ENCODE data around the gene ENO3. TPM values are rescaled to one million over a fixed set of nuclear protein-coding genes. Genes with fewer than 3 reads are reported as not detected.

Gene ENO3
- total RNA-seq, 5 donors from 2014 or later (not counting 1 experiment from before 2014, with no cell fraction given) = 31.0 to 38.4 (median 36.3) TPM

DNA sequence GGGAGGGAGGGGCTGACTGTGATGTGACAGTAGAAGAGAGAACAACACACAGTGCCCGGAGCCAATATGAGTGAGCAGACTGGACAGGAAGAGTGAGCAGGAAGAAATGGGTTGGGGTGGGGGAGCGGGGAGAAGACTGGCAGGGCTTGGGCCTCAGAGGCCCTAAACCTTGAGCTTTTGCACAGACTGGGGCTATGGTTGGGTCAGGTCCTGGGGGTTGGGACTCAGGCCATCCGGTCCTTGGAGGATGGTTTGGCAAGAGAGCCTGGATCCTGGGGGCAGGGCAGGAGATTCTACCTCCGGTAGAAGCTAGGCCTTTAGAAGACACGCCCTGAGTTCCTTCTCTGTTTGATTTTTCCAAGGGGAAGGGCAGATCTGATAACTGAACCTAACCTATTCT, 35.5 kb downstream of the ENO3 start:
- H3K4me3 ChIP-seq (ENCODE audit: control insufficient read depth in 1 of 2, extremely low read depth in 1 of 2, low read length in 1 of 2) = peak overlapping the region; percentile 70 to 89
- H3K4me1 ChIP-seq (ENCODE audit: control insufficient read depth in 1 of 2, extremely low read depth in 1 of 2, insufficient read depth in 2 of 2, low read length in 2 of 2) = peaks cover 9 to 34% of the 10 kb centered on the region in 2 experiments
- Mint-ChIP-seq H3K4me1 (peaks cover 37 to 47% (median 40%) of the 10 kb centered on the region in 3 donors), H3K36me3 (peaks cover 13% of the 10 kb centered on the region), H3K27ac (peak overlapping the region; percentile 88 to 96), H3K27me3 (no peaks in the 10 kb centered on the region), H3K9me3 (no peaks in the 10 kb centered on the region), H3K4me3 (peak overlapping the region; percentile 88 to 92 (median 91))
- no peak for ATAC-seq (replicated peaks in 1 of 4)
- H3K27me3 ChIP-seq (replicated peaks in 1 of 2; ENCODE audit: control insufficient read depth in 2 of 2, extremely low read depth in 1 of 2, insufficient read depth in 2 of 2, low read length in 1 of 2) = no peaks in the 10 kb centered on the region
- CTCF ChIA-PET = interaction anchor here (0.5 to 1.6 kb wide), 5 partner anchors 11 to 75 kb away, joined by 3 to 7 read pairs (median 4); partner anchors contain the start of genes INCA1 (in 1 of the 2), KIF1C (in 1 of the 2), RNF167 (in 1 of the 2) and SLC25A11 (in 1 of the 2)
- no peak for DNase-seq
- 63% methylated on average over 2 of the region's 5 CpGs for WGBS (ENCODE audit: insufficient coverage)
- POLR2A ChIA-PET = interaction anchor here in 1 of 2 donors (2.0 kb wide), 1 partner anchor 19 kb away, joined by 7 read pairs; the partner anchor contains the start of gene SPAG7
- peaks cover 0 to 18% of the 10 kb centered on the region in 2 donors for H3K36me3 ChIP-seq (ENCODE audit: control insufficient read depth in 2 of 2, extremely low read depth in 1 of 2, insufficient read depth in 1 of 2, low read length in 1 of 2)
- H3K9me3 ChIP-seq = no peaks in the 10 kb centered on the region
- peak overlapping the region; percentile 90 for H3K27ac ChIP-seq (ENCODE audit: low read length)

DNA sequence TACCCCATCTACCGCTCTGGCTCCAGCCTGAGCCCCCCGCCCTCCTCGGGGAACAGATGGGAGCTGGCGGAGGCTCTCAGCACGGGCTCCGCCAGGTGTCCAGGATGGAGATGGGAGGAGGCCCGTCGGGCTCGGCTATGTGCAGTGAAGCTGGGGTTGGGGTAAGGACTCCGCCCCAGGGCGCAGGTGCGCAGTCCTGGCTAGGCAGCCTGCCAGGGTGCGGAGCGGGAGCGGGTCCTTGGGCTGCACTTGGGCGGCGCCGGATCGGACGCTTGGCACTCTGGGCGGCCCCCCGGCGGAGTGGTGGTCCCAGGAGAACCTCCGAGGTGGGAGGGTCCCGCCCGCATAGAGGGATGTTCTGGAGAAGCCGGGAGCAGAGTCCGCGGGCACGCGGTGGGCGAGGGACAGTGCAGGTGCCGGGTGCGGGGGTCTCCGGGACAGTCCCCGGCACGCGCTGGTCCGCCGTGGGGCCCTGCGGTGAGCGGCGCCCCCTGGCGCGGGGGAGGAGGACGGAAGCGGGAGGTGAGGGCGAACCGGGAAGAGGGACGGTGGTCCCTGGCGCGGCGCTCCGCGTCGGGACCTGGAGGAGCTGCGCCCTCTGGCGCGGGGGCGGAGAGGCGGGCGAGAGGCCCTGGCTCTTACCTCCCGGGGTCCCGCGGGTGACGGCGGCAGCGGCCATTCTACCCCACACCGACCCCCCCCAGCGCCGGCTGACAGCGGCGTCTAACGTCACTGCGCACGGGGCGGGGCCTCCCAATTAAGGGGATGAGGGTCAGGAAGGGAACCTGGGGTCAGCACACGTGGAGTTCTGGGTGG, 36.2 kb downstream of the ENO3 start, which contains the start of gene CAMTA2:
TSS of gene CAMTA2 (minus strand) at position 725 of the 816 bp plus-strand sequence. CDS start 1,453 bp downstream, outside the sequence.
- POLR2A ChIA-PET = interaction anchor here in 1 of 2 donors (2.0 kb wide), 1 partner anchor 20 kb away, joined by 7 read pairs; the partner anchor contains the start of gene SPAG7
- under 1% methylated on average over 63 of the region's 78 CpGs for WGBS (ENCODE audit: insufficient coverage)

GRCh38 chr17:4987767-4988567, 37.0 kb downstream of the ENO3 start:
- CTCF ChIA-PET = interaction anchor here (0.6 to 1.6 kb wide), 3 partner anchors 21 to 48 kb away, joined by 6 to 7 read pairs (median 7); partner anchors contain the start of genes RNF167 (in 1 of the 2), SLC25A11 (in 1 of the 2) and SPAG7 (in 1 of the 2)
- Mint-ChIP-seq H3K9me3 (no peaks in the 10 kb centered on the region), H3K27me3 (no peaks in the 10 kb centered on the region), H3K27ac (peak overlapping the region; percentile 89 to 96), H3K36me3 (peaks cover 4% of the 10 kb centered on the region), H3K4me3 (peak overlapping the region; percentile 88 to 92 (median 91)), H3K4me1 (peaks cover 37 to 42% (median 40%) of the 10 kb centered on the region in 3 donors)
- 2% methylated on average over 24 of the region's 30 CpGs for WGBS (ENCODE audit: insufficient coverage)
- DNase-seq (no peak), ATAC-seq (replicated peaks in 1 of 4) (peak in 3 of 4 experiments; percentile 12 to 17 (median 17))
- Histone ChIP-seq H3K4me3 (ENCODE audit: control insufficient read depth in 1 of 2, extremely low read depth in 1 of 2, low read length in 1 of 2) (peak overlapping the region; percentile 70 to 89), H3K4me1 (ENCODE audit: control insufficient read depth in 1 of 2, extremely low read depth in 1 of 2, insufficient read depth in 2 of 2, low read length in 2 of 2) (peaks cover 9 to 33% of the 10 kb centered on the region in 2 experiments), H3K9me3 (no peaks in the 10 kb centered on the region), H3K27ac (ENCODE audit: low read length) (peak overlapping the region; percentile 90), H3K27me3 (replicated peaks in 1 of 2; ENCODE audit: control insufficient read depth in 2 of 2, extremely low read depth in 1 of 2, insufficient read depth in 2 of 2, low read length in 1 of 2) (no peaks in the 10 kb centered on the region), H3K36me3 (ENCODE audit: control insufficient read depth in 2 of 2, extremely low read depth in 1 of 2, insufficient read depth in 1 of 2, low read length in 1 of 2) (peaks cover 0 to 5% of the 10 kb centered on the region in 2 donors)
- POLR2A ChIA-PET = interaction anchor here in 1 of 2 donors (2.0 kb wide), 1 partner anchor 21 kb away, joined by 7 read pairs; the partner anchor contains the start of gene SPAG7

More for the DNA sequence above, 36.2 kb downstream of the ENO3 start, which contains the start of gene CAMTA2:
- Histone ChIP-seq H3K27ac (ENCODE audit: low read length) (peak within 1 kb of the TSS; percentile 90), H3K36me3 (ENCODE audit: control insufficient read depth in 2 of 2, extremely low read depth in 1 of 2, insufficient read depth in 1 of 2, low read length in 1 of 2) (peaks cover 0 to 13% of the 10 kb centered on the region in 2 donors), H3K27me3 (replicated peaks in 1 of 2; ENCODE audit: control insufficient read depth in 2 of 2, extremely low read depth in 1 of 2, insufficient read depth in 2 of 2, low read length in 1 of 2) (no peaks in the 10 kb centered on the region), H3K4me1 (ENCODE audit: control insufficient read depth in 1 of 2, extremely low read depth in 1 of 2, insufficient read depth in 2 of 2, low read length in 2 of 2) (peaks cover 9 to 33% of the 10 kb centered on the region in 2 experiments), H3K9me3 (no peaks in the 10 kb centered on the region), H3K4me3 (ENCODE audit: control insufficient read depth in 1 of 2, extremely low read depth in 1 of 2, low read length in 1 of 2) (peak within 1 kb of the TSS; percentile 70 to 89)
- Mint-ChIP-seq H3K4me3 (peak within 1 kb of the TSS; percentile 88 to 92 (median 91)), H3K9me3 (no peaks in the 10 kb centered on the region), H3K27me3 (no peaks in the 10 kb centered on the region), H3K36me3 (peaks cover 11% of the 10 kb centered on the region), H3K27ac (peak within 1 kb of the TSS; percentile 89 to 96), H3K4me1 (peaks cover 37 to 44% (median 40%) of the 10 kb centered on the region in 3 donors)
- CTCF ChIA-PET = interaction anchor here in 1 of 2 donors (0.8 to 1.6 kb wide), 4 partner anchors 10 to 74 kb away, joined by 3 to 7 read pairs (median 6); partner anchors contain the start of genes INCA1, KIF1C, RNF167 and SLC25A11
- DNase-seq (peak; percentile 69 to 91 (median 81)), ATAC-seq (replicated peaks in 1 of 4) (peak; percentile 91 to 93 (median 93))

- Histone ChIP-seq H3K27ac (ENCODE audit: low read length) (no peak overlapping the region), H3K36me3 (ENCODE audit: control insufficient read depth in 2 of 2, extremely low read depth in 1 of 2, insufficient read depth in 1 of 2, low read length in 1 of 2) (no peaks in the 10 kb centered on the region), H3K4me3 (ENCODE audit: control insufficient read depth in 1 of 2, extremely low read depth in 1 of 2, low read length in 1 of 2) (no peak overlapping the region), H3K9me3 (no peaks in the 10 kb centered on the region), H3K27me3 (replicated peaks in 1 of 2; ENCODE audit: control insufficient read depth in 2 of 2, extremely low read depth in 1 of 2, insufficient read depth in 2 of 2, low read length in 1 of 2) (peaks cover 0 to 2% of the 10 kb centered on the region in 2 experiments), H3K4me1 (ENCODE audit: control insufficient read depth in 1 of 2, extremely low read depth in 1 of 2, insufficient read depth in 2 of 2, low read length in 2 of 2) (peaks cover 9 to 25% of the 10 kb centered on the region in 2 experiments)
- ATAC-seq (replicated peaks in 1 of 4) (no peak), DNase-seq (no peak)
- no CpG with 5 or more reads among the region's 6 CpGs for WGBS (ENCODE audit: insufficient coverage)
- ChIA-PET POLR2A (no interaction called here), CTCF (no interaction called here)
- peaks cover 22 to 28% (median 23%) of the 10 kb centered on the region in 3 donors for H3K4me1 Mint-ChIP-seq
- no peak overlapping the region for H3K27ac Mint-ChIP-seq
- H3K4me3 Mint-ChIP-seq = no peak overlapping the region
- H3K27me3 Mint-ChIP-seq = no peaks in the 10 kb centered on the region
- H3K9me3 Mint-ChIP-seq = no peaks in the 10 kb centered on the region
- H3K36me3 Mint-ChIP-seq = no peaks in the 10 kb centered on the region
Measured at GRCh38 chr17:4994081-4994595, 43.2 kb downstream of the ENO3 start.

GRCh38 chr17:4997302-4998026, 46.5 kb downstream of the ENO3 start, which contains the start of the genes INCA1 and KIF1C:
Gene INCA1, minus strand, starts transcription at chr17:4997522. Its CDS starts 3,085 bp downstream, at chr17:4994437.
Gene KIF1C, plus strand, starts transcription at chr17:4997950. Its CDS starts 2,297 bp downstream, at chr17:5000247.
- Histone ChIP-seq H3K4me1 (ENCODE audit: control insufficient read depth in 1 of 2, extremely low read depth in 1 of 2, insufficient read depth in 2 of 2, low read length in 2 of 2) (peaks cover 11 to 26% of the 10 kb centered on the region in 2 experiments), H3K27me3 (replicated peaks in 1 of 2; ENCODE audit: control insufficient read depth in 2 of 2, extremely low read depth in 1 of 2, insufficient read depth in 2 of 2, low read length in 1 of 2) (peaks cover 0 to 2% of the 10 kb centered on the region in 2 experiments), H3K36me3 (ENCODE audit: control insufficient read depth in 2 of 2, extremely low read depth in 1 of 2, insufficient read depth in 1 of 2, low read length in 1 of 2) (peaks cover 2 to 5% of the 10 kb centered on the region in 2 donors), H3K27ac (ENCODE audit: low read length) (peak within 1 kb of the TSS; percentile 44), H3K9me3 (no peaks in the 10 kb centered on the region), H3K4me3 (ENCODE audit: control insufficient read depth in 1 of 2, extremely low read depth in 1 of 2, low read length in 1 of 2) (peak within 1 kb of the TSS; percentile 62 to 70)
- WGBS (ENCODE audit: insufficient coverage) = under 1% methylated on average over 93 of the region's 93 CpGs
- Mint-ChIP-seq H3K27me3 (no peaks in the 10 kb centered on the region), H3K27ac (peak within 1 kb of the TSS; percentile 70 to 82), H3K36me3 (peaks cover 16% of the 10 kb centered on the region), H3K9me3 (no peaks in the 10 kb centered on the region), H3K4me1 (peaks cover 24 to 31% (median 26%) of the 10 kb centered on the region in 3 donors), H3K4me3 (peak within 1 kb of the TSS; percentile 75 to 88 (median 81))
- DNase-seq (peak; percentile 75 to 94 (median 86)), ATAC-seq (replicated peaks in 1 of 4) (peak; percentile 94 to 99 (median 95))
- ChIA-PET POLR2A (no interaction called here), CTCF (interaction anchor here (0.6 to 1.2 kb wide), 4 partner anchors 11 to 52 kb away, joined by 3 to 4 read pairs (median 4); no protein-coding TSS in a partner anchor)

Measured in T-cell (primary cell).